Stimulated activated naive CD4-positive, alpha-beta T cell treated with Interleukin-2 at 50 U/mL for 16 hours (primary cell): Measurements from ENCODE around the gene GCHFR.

Experiments used
- DNase-seq: peaks from one replicate; lab custom pipeline; 2025; lab: John Stamatoyannopoulos, UW

GCHFR gene

DNA sequence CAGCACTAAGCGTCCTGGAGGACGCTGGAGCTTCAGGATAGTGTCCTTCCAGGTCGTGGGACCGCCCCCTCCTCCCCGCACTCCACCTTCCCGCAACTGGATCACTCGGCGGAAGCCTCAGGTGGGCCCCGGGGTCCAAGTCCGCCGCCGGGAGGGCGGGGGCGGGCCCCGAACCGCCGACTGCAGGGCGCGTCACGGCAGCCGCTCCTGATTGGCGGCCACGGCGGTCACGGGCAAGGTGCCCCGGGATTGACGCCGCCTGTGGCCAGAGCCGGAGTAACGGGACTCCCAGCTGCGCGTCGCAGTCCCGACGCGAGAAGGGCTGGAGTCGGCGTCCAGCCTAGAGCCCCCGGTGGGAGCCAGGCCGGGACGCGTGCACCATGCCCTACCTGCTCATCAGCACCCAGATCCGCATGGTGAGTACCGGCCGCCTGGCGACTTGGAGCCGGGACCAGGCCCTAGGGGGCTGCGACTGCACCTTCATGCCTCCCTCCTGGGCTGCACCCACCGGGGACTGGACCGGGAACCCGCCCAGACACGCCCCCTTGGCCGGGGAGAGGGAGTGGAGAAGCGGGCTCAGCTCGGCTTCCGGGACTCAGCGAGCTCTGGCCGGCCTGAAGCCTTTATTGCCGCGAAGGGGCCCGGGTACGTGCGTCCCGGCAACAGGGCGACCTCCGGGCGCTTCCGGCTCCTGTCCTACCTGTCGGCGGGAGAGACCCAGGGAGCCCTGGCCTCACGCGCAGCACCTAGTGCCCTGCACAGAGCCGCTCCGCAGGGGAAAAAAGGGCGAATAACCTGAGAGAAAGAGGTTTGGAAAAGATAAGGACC lies at the start of gene GCHFR:
Gene GCHFR (plus strand): TSS at position 268 of the 828 bp plus-strand sequence. CDS start 113 bp downstream, at position 381.
- DNase-seq, result peak; percentile 57

DNA sequence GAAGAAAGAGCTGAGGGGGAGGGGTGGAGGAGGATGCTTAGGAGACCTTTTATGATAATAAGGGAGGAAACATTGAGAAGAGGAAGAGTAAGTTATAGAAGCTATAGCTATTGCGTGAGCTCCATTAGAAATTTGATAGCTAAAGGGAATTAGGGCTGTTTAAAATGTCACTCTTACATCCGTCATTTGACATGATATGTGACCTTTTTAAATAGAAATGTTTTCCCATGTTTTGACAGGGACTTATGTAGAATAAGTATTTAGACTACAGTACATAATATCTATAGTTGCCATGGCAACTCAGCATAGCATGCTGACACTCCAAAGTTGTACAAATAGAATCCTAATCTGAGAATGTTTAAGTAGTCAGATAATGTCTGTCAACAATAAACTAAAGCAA lies 49.7 kb upstream of the GCHFR start:
- no peak for DNase-seq

DNA sequence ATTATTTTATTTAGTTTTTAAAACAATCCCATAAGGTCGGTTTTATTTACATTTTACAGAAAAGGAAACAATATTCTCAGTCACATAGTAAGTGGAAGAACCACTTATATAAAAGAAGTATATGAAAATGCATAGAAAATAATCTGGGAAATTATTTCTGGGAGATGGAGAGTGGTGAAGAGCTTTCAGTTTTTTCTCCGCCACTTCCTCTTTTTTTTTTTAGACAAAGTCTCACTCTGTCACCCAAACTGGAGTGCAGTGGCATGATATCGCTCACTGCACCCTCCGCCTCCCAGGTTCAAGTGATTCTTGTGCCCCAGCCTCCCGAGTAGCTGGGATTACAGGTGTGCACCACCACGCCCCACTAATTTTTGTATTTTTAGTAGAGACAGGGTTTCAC lies 47.7 kb upstream of the GCHFR start:
- no peak for DNase-seq

DNA sequence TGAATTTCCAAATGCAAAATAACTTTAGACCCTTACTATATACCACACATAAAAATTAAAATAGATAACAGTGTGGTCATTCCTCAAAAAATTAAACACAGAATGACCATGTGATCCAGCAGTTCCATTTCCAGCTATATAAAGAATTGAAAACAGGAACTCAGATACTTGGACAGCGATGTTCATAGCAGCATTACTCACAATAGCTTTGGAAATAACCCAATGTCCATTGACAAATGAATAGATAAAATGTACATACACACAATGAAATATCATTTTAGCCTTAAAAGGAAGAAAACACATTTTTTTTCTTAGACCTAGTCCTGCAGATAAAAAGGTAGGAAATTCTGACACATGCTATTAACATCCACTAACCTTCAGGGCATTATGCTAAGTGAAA lies 42.2 kb upstream of the GCHFR start:
- DNase-seq, result no peak

DNA sequence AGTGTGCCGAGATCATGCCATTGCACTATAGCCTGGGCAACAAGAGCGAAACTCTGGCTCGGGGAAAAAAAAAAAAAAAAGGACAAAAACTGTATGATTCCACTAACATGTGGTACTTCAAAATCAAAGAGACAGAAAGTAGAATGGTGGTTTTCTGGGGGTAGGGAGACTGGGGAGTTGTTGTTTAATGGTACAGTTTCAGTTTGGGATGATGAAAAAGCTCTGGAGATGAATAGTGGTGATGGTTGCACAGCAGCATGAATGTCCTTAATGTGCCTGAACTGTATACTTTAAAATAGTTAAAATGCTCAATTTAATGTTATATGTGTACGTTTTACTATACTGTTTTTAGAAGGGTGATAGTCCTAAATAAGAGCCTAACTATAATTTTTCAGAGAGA lies 41.5 kb upstream of the GCHFR start:
- DNase-seq, result no peak

DNA sequence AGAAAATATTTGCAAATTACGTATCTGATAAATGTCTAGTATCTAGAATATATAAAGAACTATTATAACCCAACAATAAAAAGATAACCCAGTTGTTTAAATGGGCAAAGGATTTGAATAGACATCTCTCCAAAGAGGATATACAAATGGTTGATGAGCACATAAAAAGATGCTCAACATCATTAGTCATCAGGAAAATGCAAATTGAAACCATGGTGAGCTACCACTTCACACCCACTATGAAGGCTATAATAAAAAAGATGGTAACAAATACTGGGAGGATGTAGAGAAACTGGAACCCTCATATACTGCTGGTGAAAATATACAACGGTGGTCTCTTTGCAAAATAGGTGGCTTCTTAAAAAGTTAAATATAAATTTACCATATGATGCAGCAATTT lies 40.9 kb upstream of the GCHFR start:
- no peak for DNase-seq

DNA sequence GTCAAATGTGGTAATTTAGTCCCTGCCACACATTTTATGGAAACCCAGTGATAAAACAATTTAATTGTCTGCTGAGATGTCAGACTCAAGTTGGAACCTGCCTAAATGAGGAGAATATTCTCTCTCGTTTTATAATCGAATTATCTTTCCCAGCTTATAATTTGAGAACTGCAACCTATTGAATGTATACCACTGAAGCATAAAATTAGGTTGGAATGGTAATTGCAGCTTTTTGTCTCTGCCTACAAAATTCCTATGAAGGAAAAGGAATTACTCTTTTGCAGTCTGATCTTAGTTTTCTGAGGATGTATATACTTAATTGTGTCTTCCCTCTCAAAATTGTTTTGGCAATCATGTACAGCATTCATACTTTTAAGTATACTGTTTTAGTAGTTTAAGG lies 39.9 kb upstream of the GCHFR start:
- no peak for DNase-seq

DNA sequence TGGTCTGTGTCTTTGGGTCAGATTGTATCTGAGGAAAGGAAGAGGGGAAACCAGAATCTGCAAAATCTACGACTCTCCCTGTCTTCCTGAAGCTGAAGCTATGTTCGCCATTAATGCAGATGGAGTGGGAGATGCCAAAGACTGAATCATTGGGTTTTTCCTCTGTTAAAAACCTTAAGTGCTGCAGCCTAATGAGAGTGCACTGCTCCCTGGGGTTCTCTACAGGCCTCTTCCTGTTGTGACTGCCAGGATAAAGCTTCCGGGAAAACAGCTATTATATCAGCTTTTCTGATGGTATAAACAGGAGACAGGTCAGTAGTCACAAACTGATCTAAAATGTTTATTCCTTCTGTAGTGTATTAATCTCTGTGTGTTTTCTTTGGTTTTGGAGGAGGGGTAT lies 32.8 kb upstream of the GCHFR start:
- DNase-seq, result no peak

DNA sequence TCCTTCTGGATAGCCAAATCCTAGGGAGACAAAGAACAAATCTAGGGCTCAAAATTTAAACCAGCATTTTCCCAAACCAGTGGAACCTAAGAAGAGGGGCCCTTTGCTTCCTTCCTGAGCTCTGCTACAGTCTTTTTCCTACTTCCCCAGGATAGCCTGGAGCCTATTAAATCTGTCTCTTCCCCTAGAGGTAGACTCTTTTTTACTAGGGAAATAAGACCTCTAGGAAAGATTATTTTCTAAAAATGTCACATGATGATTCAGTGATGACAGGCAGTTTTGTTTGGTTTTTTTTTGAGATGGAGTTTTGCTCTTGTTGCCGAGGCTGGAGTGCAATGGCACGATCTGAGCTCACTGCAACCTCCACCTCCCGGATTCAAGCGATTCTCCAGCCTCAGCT lies 27.3 kb upstream of the GCHFR start:
- DNase-seq, result no peak

DNA sequence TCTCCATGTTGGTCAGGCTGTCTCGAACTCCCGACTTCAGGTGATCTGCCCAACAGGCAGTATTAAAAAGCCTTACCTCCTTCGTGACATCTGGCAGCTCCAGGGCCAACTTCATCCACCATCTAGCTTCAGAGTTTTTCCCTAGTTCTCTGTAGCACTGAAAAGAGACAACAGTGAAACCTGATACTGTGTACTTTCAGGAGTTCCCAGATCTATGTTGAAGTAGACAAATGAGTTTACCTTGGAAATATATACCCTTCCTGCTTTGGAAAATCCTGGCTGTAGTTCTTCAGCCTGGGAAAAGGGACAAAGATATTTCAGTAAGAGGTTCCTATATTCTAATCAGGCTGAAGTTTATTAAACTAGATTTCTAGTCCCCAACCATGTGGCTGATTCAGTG lies 26.8 kb upstream of the GCHFR start:
- no peak for DNase-seq

DNA sequence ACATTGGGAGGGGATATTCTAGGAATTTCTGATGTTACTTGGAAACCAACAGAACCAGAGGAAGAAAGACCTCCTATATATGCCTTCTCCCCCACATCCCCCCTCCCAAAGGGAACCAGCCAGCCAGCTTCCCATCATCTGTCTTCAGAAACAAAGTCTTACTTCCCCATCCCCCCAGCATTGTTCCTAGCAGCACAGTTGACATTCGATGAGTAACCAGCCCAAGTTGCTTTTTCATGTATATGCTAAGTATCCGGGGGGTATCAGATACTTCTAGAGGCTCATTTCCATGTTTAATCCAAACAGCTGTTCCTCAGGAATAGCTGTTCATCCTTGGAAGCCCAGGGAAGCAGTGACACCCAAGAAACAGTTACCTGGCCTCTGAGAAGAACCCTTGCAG lies 24.8 kb upstream of the GCHFR start:
- DNase-seq, result no peak

DNA sequence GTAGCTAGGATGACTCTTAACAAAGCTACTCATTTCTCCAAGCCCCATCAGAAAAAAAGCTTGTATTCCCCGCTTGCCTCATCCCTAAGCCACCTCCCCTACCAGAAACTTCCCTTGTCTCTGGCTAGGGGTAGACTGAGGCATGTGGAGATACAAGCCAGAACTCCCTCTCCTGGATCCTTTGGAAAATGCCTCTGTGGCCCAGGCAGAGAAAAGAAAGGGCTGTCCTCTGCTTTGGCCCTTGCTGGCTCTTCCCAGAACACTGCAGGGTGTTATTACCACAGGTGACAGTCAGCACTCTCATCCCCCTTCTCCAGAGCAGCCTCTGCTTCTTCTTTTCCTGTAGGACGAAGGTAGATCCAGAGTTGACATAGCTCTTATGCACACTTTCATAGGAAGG lies 24.0 kb upstream of the GCHFR start:
- no peak for DNase-seq

DNA sequence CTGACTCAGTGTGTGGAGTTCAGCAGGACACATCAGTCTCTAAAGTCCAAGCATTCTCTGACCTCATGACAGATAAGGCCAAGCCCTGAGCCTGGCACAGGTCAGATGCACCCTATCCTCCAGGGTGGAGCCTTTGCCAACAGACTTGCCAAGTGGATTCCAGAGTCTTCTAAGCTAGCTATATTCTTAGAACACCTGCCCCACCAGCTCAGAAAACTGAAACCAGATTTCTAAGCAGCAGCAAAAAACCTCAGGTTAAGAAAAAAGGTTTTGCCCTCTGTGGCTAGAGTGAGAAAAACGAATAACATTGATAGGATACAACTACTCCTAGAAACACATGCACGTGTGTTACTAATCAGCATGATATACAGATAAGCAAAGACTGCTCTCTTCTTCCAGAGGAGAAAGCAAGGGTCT lies 20.4 kb upstream of the GCHFR start:
- DNase-seq, result no peak

DNA sequence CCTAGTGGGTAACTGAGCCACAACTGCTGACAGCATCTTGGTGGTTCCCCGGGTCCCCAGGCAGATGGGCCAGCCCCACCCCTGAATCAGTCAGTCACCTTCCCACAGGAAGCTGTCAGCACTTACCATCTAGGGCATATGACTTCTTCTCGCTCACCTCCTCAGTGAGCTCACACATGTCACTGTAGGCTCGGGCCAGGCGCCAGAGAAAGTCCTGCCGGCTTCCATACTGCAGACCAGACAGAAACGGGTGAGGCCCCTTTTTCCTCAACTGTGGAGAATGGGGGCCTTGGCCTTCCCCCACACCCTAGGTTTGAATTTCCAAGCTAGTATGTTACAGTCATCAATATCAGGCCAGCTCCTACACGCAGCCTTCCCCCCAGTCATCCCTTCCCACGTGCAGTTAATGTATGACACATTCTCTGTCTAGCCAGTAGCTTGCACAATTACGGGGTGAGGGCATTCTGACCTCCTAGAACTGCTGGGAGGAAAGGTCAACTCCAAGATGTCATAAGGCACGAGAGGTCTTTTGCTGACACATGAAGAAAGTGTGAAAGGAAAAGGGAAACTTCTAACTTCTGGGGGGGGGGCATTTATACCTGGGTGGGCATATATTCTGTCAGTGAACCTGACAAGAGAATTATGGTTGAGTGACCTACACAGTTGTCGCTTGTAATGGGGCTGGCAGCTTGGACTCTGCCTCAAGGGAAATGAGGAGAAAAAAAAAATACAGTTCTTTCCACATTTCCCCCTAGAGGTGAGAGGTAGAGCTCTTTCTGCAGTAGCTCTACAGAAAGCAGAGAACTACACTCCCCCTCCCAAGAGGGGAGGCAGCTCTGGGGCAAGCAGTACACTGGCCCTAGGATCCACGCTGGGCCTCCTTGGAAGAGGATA lies 19.7 kb upstream of the GCHFR start:
- DNase-seq, result peak; percentile 70

DNA sequence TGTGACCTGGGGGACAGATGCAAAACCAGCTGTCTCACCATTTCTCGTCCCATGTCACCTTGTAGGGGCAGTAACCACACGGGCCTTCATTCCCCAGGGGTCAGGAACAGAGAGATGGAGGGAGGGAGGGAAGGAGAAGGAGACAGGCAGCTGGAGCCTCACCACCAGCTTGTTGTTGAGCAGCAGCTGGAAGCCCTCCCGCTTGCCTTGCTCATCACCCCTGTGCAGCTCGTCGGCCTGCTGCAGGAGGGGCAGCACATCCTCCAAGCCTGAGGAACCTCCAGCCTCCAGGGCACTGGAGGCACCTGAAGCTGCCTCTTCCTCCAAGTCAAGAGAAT lies 19.1 kb upstream of the GCHFR start:
- DNase-seq, result no peak

DNA sequence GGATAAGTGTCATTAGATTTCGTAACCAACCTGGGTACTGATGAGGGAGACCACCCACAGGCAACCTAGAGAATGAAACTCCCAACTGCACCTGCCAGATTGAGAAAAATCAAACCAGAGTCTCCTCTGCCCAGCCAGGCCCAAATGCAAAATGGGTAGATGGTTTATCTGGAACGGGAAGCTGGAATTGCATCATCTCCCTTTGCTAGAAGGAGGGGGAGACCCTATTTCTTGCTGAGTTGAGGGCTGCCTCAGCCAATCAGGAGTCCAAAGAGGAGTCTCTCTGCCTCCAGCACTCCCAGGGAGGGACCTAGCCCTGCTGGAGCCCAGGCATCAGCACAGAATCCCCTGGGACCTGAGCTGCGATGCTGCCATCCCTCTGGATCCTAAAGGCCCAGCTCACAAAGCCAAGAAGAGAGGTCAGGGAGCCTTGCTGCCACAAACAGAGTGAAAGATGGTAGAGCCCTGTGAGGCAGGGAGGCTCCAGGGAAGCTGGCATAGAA lies 16.9 kb upstream of the GCHFR start:
- DNase-seq, result no peak

DNA sequence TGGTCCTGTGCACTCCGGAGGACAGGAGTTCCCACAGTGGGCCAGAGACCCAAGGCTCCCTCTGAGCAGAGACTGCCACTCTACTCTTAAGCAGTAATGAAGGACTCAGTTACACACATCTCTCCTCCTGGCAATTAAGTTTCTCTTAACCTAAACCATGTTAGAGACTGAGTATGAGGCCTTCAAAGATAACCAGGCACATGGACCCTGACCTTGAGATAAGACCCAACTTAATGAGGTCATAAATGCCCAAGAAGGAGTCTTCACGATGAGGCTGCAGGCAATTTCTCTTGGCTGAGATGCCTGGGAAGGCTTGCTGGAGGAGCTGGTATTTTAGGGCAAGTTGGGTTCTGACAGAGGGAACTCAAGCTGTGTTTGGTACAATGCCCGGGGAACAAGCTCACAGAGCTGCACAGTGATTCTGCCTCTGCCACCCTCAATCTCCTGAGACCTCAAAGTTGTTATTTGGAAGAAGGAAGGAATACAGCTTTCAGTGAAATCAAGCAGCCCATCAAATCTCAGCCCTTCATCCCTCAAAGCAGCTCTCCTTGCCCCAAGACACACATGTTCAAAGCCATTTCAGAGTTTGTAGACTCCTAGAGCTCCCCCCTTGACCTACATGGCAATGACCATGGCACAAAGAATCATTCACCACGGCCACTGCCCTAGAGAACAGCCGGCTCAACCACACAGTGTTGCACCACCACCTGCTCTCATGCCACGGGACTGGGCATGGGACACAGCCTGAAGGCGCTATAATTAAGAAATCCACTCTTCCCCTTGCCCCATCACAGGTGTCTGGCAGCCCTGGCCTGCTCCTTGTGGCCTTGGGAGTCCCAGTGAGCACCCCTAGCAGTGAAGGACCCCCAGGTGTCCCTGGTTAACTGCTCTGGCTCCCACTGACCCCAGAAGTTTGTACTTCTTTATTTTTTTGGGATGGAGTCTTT lies 15.9 kb upstream of the GCHFR start:
- no peak for DNase-seq

DNA sequence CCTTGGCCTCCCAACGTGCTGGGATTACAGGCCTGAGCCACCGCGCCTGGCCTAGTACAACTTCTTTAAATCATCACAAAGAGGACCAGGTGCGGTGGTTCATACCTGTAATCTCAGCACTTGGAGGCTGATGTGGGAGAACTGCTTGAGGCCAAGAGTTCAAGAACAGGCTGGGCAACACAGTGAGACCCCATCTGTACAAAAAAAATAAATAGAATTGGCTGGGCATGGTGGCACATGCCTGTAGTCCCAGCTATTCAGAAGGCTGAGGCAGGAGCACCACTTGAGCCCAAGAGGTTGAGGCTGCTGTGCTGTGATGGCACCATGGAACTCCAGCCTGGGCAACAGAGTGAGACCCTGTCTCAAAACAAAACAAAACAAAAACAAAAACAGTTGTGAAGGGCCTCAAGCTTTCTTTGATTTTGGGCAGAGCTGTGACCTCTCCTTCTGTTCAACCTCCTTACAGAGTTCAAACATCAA lies 14.7 kb upstream of the GCHFR start:
- DNase-seq, result no peak

DNA sequence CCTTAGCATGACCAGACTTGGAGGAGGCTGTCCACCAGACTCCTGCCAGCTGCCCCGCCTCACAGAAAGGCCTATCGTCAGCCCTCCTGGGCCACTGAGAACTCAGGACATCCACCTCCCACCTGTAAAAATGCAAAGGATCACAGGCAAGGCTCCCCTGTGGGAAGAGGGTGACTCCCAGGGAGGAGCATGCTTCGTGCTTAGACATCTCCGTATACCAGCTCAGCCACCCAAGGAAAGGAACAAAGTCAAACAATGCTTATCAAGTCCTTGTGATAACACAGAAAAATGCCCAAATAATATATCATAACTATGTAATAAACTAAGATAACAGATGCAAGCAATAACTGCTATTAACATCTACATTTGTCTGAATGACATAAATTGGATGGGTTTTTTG lies 13.0 kb upstream of the GCHFR start:
- DNase-seq, result no peak

DNA sequence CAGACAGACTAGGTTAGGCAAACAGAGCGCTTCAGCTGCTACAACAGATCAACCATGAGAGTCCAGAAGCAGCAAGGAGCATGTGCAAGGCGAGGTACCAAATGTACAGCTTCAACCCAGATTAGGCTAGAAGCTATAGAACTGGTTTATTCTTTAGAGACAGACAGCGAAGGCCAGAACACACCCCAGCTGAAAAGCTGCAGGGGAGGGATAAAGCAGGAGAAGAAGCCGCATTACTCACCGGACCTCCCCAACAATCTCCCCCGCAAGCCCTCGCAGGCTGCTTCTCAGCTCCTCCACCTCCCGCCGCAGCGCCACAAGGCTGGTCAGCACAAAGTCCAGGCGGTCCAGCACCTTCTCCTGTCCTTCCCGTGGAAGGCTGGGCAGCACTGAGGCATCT lies 12.1 kb upstream of the GCHFR start:
- no peak for DNase-seq

DNA sequence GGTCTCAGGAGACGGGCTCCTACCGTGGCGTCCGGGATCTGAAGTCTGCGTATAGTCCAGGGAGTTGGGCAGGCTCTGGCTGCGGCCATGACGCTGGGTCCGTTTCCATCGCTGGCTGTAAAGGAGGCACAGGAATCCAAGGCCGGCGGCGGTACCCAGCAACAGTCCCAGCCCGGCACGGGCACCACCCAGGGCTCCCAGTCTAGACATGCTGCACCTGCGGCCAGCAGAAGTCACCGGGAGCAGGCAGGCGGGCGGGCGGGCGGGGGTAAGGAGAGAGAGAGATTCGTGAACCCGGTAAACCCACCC lies 9.3 kb upstream of the GCHFR start:
- DNase-seq, result no peak
